Activated B cell treated with CpG ODN at 0.5 μM for 24 hours (primary cell): Measurements from ENCODE around the gene AGBL5. TPM values are rescaled to one million over a fixed set of nuclear protein-coding genes. Genes with fewer than 3 reads are reported as not detected.

Experiments
- ATAC-seq: fragments of 200-7000 bp; cut with Tn5 transposase; one replicate; pipeline ENCODE4 v1.10.0; 2021; ENCODE audit warnings: low read depth, mild to moderate bottlenecking, moderate library complexity
- CTCF ChIA-PET: fragments of 350-600 bp; sonication (Branson Sonifier 250); formaldehyde crosslinking; loops from one replicate; lab custom pipeline; 2021; ENCODE audit warnings: antibody characterized with exemption; lab: Charles Lee
- POLR2A ChIA-PET: fragments of 350-600 bp; sonication (Branson Sonifier 250); formaldehyde crosslinking; loops from one replicate; lab custom pipeline; 2021; ENCODE audit warnings: antibody characterized with exemption; lab: Charles Lee
- DNase-seq: peaks from one replicate; pipeline ENCODE4 v3.0.0; 2022
- H3K27ac Mint-ChIP-seq: one replicate; pipeline ENCODE4 v1.8.0; 2020; ENCODE audit warnings: mixed read lengths
- H3K27me3 Mint-ChIP-seq: one replicate; pipeline ENCODE4 v1.8.0; 2021; ENCODE audit warnings: mixed read lengths
- H3K36me3 Mint-ChIP-seq: one replicate; pipeline ENCODE4 v1.8.0; 2021; ENCODE audit warnings: low read depth, mixed read lengths
- H3K4me1 Mint-ChIP-seq: one replicate; pipeline ENCODE4 v1.8.0; 2021; ENCODE audit warnings: mixed read lengths
- H3K4me3 Mint-ChIP-seq: one replicate; pipeline ENCODE4 v1.8.0; 2020; ENCODE audit warnings: mild to moderate bottlenecking, mixed read lengths
- H3K9me3 Mint-ChIP-seq: one replicate; pipeline ENCODE4 v1.8.0; 2020; ENCODE audit warnings: mixed read lengths
- intact Hi-C: fragments of 100-400 bp; cut with micrococcal nuclease; formaldehyde crosslinking; loops from one replicate; pipeline ENCODE4 v1.15.1; 2024
- total RNA-seq: library from RNA; stranded (reverse); gene quantifications from 2 replicates; pipeline ENCODE4 v1.2.3, GENCODE V29; 2022
- TF ChIP-seq, protein P1 (sequence below): fragments of 200-600 bp; IDR thresholded peaks from one replicate; pipeline ENCODE4 v1.8.0; 2022; ENCODE audit warnings: antibody characterized with exemption, mild to moderate bottlenecking

The AGBL5 gene
- total RNA-seq, 1 donor from 2014 or later, result 14.9 TPM

DNA sequence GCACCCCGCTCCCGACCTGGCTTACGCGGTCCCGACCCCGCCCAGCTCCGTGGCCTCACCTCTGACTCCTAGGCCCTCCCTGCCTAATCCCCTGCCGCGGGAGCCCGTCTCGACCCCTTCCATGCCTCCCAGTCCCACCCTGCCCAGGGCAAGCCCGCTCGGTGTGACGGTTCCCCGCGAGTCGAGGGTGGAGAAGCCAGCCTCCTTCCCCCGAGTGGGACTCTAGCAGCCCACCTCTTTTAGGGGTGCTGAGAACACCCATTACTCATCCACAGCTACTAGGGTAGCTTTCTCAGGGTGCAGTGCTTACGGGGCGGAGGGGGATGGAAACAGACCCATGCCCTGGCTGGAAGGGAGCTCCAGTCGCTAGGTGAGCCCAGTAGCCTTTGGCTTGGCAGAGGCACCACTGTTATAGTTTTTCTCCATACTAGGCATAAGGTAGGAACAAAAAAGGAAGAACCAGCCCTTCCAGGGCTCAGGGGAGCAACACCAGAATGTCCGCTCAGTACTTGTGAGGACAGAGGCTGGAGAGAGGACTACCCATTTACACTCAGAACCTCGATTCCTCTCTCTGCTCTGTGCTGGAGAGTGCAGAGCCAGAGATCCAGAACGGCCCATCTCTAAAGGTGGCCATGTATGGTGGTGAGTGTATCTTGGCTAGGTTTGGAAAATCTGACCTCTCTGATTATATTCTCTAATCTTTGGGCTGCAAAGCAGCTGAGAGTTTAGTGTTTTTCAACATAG lies 606 bp downstream of the AGBL5 start:
- ChIA-PET POLR2A (interaction anchor here (0.6 to 10.5 kb wide), 12 partner anchors 11 to 1818 kb away, joined by 3 to 204 read pairs (median 4); partner anchors contain the start of genes ATRAID, KHK, OST4 and PPM1G), CTCF (interaction anchor here (1.0 to 2.1 kb wide), 2 partner anchors 19 to 35 kb away, joined by 3 to 12 read pairs; partner anchors contain the start of genes KHK and OST4)
- DNase-seq, result no peak
- TF ChIP-seq, protein P1, sequence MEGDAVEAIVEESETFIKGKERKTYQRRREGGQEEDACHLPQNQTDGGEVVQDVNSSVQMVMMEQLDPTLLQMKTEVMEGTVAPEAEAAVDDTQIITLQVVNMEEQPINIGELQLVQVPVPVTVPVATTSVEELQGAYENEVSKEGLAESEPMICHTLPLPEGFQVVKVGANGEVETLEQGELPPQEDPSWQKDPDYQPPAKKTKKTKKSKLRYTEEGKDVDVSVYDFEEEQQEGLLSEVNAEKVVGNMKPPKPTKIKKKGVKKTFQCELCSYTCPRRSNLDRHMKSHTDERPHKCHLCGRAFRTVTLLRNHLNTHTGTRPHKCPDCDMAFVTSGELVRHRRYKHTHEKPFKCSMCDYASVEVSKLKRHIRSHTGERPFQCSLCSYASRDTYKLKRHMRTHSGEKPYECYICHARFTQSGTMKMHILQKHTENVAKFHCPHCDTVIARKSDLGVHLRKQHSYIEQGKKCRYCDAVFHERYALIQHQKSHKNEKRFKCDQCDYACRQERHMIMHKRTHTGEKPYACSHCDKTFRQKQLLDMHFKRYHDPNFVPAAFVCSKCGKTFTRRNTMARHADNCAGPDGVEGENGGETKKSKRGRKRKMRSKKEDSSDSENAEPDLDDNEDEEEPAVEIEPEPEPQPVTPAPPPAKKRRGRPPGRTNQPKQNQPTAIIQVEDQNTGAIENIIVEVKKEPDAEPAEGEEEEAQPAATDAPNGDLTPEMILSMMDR, result no peak
- Mint-ChIP-seq H3K9me3 (no peaks in the 10 kb centered on the region), H3K4me1 (peaks cover 19% of the 10 kb centered on the region), H3K4me3 (peak overlapping the region; percentile 86), H3K27me3 (peaks cover 6% of the 10 kb centered on the region), H3K27ac (peak overlapping the region; percentile 79), H3K36me3 (peaks cover 41% of the 10 kb centered on the region)
- ATAC-seq, result no peak
- intact Hi-C loops, result loop anchor here (1.0 to 10.0 kb wide), 7 partner anchors 29 to 1020 kb away; partner anchors contain the start of genes ADGRF3, BABAM2, CENPA and IFT172

DNA sequence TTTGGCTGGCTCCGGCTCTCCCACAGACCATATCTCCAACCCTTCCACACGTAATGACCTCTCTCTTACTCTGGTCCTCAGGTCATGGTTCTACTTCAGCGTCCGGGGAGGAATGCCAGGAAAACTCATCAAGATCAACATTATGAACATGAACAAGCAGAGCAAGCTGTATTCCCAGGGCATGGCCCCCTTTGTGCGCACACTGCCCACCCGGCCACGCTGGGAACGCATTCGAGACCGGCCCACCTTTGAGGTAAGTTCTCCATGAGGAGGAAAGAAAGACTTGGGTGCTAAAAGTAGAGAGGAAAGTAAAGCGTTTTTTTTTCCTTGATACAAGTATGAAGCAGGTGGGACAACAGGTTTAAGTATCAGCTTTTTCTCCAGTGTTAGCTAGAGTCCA lies 1.9 kb downstream of the AGBL5 start:
- intact Hi-C loops, result loop anchor here (5.0 to 10.0 kb wide), 4 partner anchors 269 to 1021 kb away; partner anchors contain the start of genes ADGRF3, BABAM2, CENPA and RAB10
- peaks cover 48% of the 10 kb centered on the region for H3K36me3 Mint-ChIP-seq
- DNase-seq, result no peak
- peak overlapping the region; percentile 3 for H3K4me3 Mint-ChIP-seq
- TF ChIP-seq, protein P1, result no peak
- POLR2A ChIA-PET, result interaction anchor here (0.5 to 10.5 kb wide), 2 partner anchors 16 to 139 kb away, joined by 3 to 204 read pairs; partner anchors contain the start of gene OST4
- peaks cover 19% of the 10 kb centered on the region for H3K4me1 Mint-ChIP-seq
- no peak overlapping the region for H3K27ac Mint-ChIP-seq
- H3K9me3 Mint-ChIP-seq, result no peaks in the 10 kb centered on the region
- CTCF ChIA-PET, result interaction anchor here (0.8 kb wide), 1 partner anchor 11 kb away, joined by 3 read pairs; no protein-coding TSS in a partner anchor
- peaks cover 6% of the 10 kb centered on the region for H3K27me3 Mint-ChIP-seq
- ATAC-seq, result no peak

DNA sequence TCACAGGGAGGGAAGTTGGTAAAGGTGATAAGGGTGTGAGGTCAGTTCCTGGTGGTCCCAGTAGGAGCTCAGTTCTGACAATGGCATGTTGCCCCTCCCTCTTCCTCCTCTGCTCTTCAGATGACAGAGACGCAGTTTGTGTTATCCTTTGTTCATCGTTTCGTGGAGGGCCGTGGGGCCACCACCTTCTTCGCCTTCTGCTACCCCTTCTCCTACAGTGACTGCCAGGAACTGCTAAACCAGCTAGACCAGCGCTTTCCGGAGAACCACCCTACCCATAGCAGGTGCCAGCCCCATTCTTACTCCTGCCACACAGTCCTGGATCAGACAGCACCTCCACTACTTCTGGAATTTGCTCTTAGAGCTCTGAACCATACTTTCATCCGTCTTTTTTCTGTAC lies 2.3 kb downstream of the AGBL5 start:
- TF ChIP-seq, protein P1, result no peak
- Mint-ChIP-seq H3K4me1 (peaks cover 19% of the 10 kb centered on the region), H3K36me3 (peaks cover 52% of the 10 kb centered on the region), H3K27me3 (peaks cover 6% of the 10 kb centered on the region), H3K27ac (no peak overlapping the region), H3K9me3 (no peaks in the 10 kb centered on the region), H3K4me3 (no peak overlapping the region)
- ChIA-PET CTCF (interaction anchor here (0.8 kb wide), 1 partner anchor 10 kb away, joined by 3 read pairs; no protein-coding TSS in a partner anchor), POLR2A (interaction anchor here (0.5 to 10.5 kb wide), 2 partner anchors 15 to 139 kb away, joined by 3 to 204 read pairs; partner anchors contain the start of gene OST4)
- no peak for DNase-seq
- ATAC-seq, result no peak
- intact Hi-C loops, result loop anchor here (5.0 to 10.0 kb wide), 4 partner anchors 269 to 1021 kb away; partner anchors contain the start of genes ADGRF3, BABAM2, CENPA and RAB10

DNA sequence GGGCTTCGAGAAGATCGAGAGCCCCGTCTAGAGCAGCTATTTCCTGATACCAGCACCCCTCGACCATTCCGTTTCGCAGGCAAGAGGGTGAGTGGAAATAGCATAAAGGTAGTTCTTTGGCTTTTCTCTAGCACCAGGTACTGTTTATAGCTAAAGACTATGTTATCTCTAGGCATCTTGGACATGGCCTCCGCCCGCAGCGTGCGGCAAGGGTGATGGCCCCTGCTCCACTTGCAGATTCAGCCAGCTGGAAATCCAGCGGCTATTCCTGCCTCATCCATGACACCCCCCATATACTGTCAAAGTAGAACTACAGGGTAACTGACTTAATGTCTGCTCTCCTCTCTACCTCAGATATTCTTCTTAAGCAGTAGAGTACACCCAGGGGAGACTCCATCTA lies 3.3 kb downstream of the AGBL5 start:
- intact Hi-C loops, result loop anchor here (5.0 to 10.0 kb wide), 4 partner anchors 270 to 1022 kb away; partner anchors contain the start of genes ADGRF3, BABAM2, CENPA and RAB10
- Mint-ChIP-seq H3K27me3 (peaks cover 6% of the 10 kb centered on the region), H3K27ac (no peak overlapping the region), H3K9me3 (no peaks in the 10 kb centered on the region), H3K4me3 (no peak overlapping the region), H3K4me1 (peaks cover 15% of the 10 kb centered on the region), H3K36me3 (peaks cover 60% of the 10 kb centered on the region)
- ATAC-seq, result no peak
- TF ChIP-seq, protein P1, result no peak
- CTCF ChIA-PET, result no interaction called here
- POLR2A ChIA-PET, result interaction anchor here (0.6 to 10.5 kb wide), 2 partner anchors 14 to 109 kb away, joined by 3 to 204 read pairs; partner anchors contain the start of gene OST4
- no peak for DNase-seq
